Endothelial cell of umbilical vein (primary cell): ENCODE results near the gene CCDC7. TPM values are rescaled to one million over a fixed set of nuclear protein-coding genes. Genes with fewer than 3 reads are reported as not detected.

Experiments used
- BruUV-seq: library from RNA; stranded (reverse); fragments of 400-500 nt; replicated peaks from 2 replicates; lab custom pipeline; 2021; lab: Mats Ljungman, UMichigan
- CTCF ChIA-PET: fragments of 300-600, 350-600 bp; sonication (Branson Sonifier 250); formaldehyde crosslinking; loops from one replicate; lab custom pipeline; 2021; ENCODE audit warnings: antibody characterized with exemption, inconsistent platforms; lab: Charles Lee
- POLR2A ChIA-PET: fragments of 300-600, 350-600 bp; sonication (Branson Sonifier 250); formaldehyde crosslinking; loops from one replicate; lab custom pipeline; 2021; ENCODE audit warnings: antibody characterized with exemption, inconsistent platforms; lab: Charles Lee
- DNase-seq: peaks from one replicate; pipeline ENCODE4 v3.0.0-alpha.2; 2011; ENCODE audit warnings: low read depth, low spot score
- FAIRE-seq: peaks from 2 replicates; lab custom pipeline; 2011; peaks lifted over from hg19 to GRCh38; lab: Jason Lieb, UNC
- H2AFZ ChIP-seq: 2 replicates; pipeline ENCODE4 v1.6.0; 2012; ENCODE audit warnings: low read depth, low read length, control low read depth, inconsistent platforms
- H3K27ac ChIP-seq: 2 replicates; pipeline ENCODE4 v1.5.1; 2011; ENCODE audit warnings: low read depth, mild to moderate bottlenecking, control low read depth, low read length, moderate library complexity; ENCODE audit not compliant: insufficient read depth
- H3K27me3 ChIP-seq, 2 experiments: 2 replicates each; pipeline versions ENCODE4 v1.6.0 to v1.6.1; 2011; ENCODE audit warnings: low read length in 2 of 2, mixed read lengths in 1 of 2; ENCODE audit not compliant: control insufficient read depth in 2 of 2, insufficient read depth in 2 of 2
- H3K36me3 ChIP-seq, 2 experiments: 2 replicates in 1 of 2; 3 replicates in 1 of 2; pipeline ENCODE4 v1.5.1; 2011; ENCODE audit warnings: low read length in 2 of 2, mild to moderate bottlenecking in 1 of 2, moderate library complexity in 1 of 2; ENCODE audit not compliant: control insufficient read depth in 2 of 2, insufficient read depth in 2 of 2; ENCODE audit errors: extremely low read depth in 1 of 2
- H3K4me1 ChIP-seq: 3 replicates; pipeline ENCODE4 v1.5.1; 2011; ENCODE audit warnings: mild to moderate bottlenecking, low read length; ENCODE audit not compliant: control insufficient read depth, insufficient read depth; ENCODE audit errors: extremely low read depth
- H3K4me2 ChIP-seq: 2 replicates; pipeline ENCODE4 v1.6.1; 2011; ENCODE audit warnings: low read length, control low read depth, mixed read lengths; ENCODE audit not compliant: insufficient read depth
- H3K4me3 ChIP-seq, 3 experiments: fragments of 200-600 bp in 1 of 3; sonication (generic), shearing (Covaris generic) in 1 of 3; replicated peaks in 1 of 3; 2 replicates each; pipeline ENCODE4 v1.5.1; 2011 to 2016; ENCODE audit warnings: control low read depth in 3 of 3, low read length in 3 of 3, mild to moderate bottlenecking in 2 of 3, inconsistent platforms in 1 of 3, low read depth in 1 of 3, moderate library complexity in 1 of 3; ENCODE audit not compliant: insufficient read depth in 1 of 3
- H3K79me2 ChIP-seq: 2 replicates; pipeline ENCODE4 v1.6.0; 2012; ENCODE audit warnings: low read length, inconsistent platforms; ENCODE audit not compliant: control insufficient read depth, insufficient read depth
- H3K9ac ChIP-seq: replicated peaks from 2 replicates; pipeline ENCODE3; 2011; ENCODE audit warnings: low read length, control low read depth; ENCODE audit not compliant: insufficient read depth; ENCODE audit errors: extremely low read depth
- H3K9me1 ChIP-seq: replicated peaks from 3 replicates; pipeline ENCODE4 v1.6.0; 2011; ENCODE audit warnings: mild to moderate bottlenecking, low read length; ENCODE audit not compliant: control insufficient read depth, insufficient read depth; ENCODE audit errors: extremely low read depth
- H3K9me3 ChIP-seq: replicated peaks from 2 replicates; pipeline ENCODE4 v1.5.1; 2012; ENCODE audit warnings: low read length, inconsistent platforms; ENCODE audit not compliant: control insufficient read depth, insufficient read depth
- H4K20me1 ChIP-seq: replicated peaks from 2 replicates; pipeline ENCODE3; 2011; ENCODE audit warnings: mild to moderate bottlenecking, low read length; ENCODE audit not compliant: control insufficient read depth, insufficient read depth; ENCODE audit errors: extremely low read depth
- CTCF ChIP-seq, 2 donors: IDR thresholded peaks; 1 replicate in 1 of 2; 2 replicates in 1 of 2; pipeline ENCODE4 v1.5.1; 2011; ENCODE audit warnings: low read length in 2 of 2, mild to moderate bottlenecking in 2 of 2, moderate library complexity in 2 of 2, control low read depth in 1 of 2, inconsistent platforms in 1 of 2, low read depth in 1 of 2; ENCODE audit not compliant: insufficient read depth in 1 of 2; ENCODE audit errors: extremely low read depth in 1 of 2
- EZH2 ChIP-seq: IDR thresholded peaks from 2 replicates; pipeline ENCODE4 v1.6.1; 2012; ENCODE audit warnings: borderline replicate concordance, low read depth, mild to moderate bottlenecking, moderate library complexity, low read length, inconsistent platforms; ENCODE audit not compliant: severe bottlenecking
- FOS ChIP-seq: IDR thresholded peaks from 2 replicates; pipeline ENCODE4 v1.6.1; 2011; ENCODE audit warnings: mild to moderate bottlenecking, low read length, moderate library complexity, borderline replicate concordance; ENCODE audit not compliant: insufficient read depth
- GATA2 ChIP-seq: IDR thresholded peaks from 2 replicates; pipeline ENCODE4 v1.7.0; 2011; ENCODE audit warnings: low read depth, mild to moderate bottlenecking, moderate library complexity, mixed read lengths, low read length; ENCODE audit not compliant: insufficient read length, insufficient read depth
- JUN ChIP-seq: IDR thresholded peaks from 2 replicates; pipeline ENCODE4 v1.6.1; 2011; ENCODE audit warnings: borderline replicate concordance, low read depth; ENCODE audit not compliant: insufficient read length, insufficient read depth
- MYC ChIP-seq: IDR thresholded peaks from one replicate; pipeline ENCODE4 v1.6.1; 2011; ENCODE audit warnings: mild to moderate bottlenecking, low read depth, low read length
- POLR2A ChIP-seq: IDR thresholded peaks from 2 replicates; pipeline ENCODE4 v1.6.1; 2012; ENCODE audit warnings: low read depth, mild to moderate bottlenecking, control low read depth, low read length
- POLR2AphosphoS5 ChIP-seq: IDR thresholded peaks from 2 replicates; pipeline ENCODE4 v1.6.1; 2012; ENCODE audit warnings: low read depth, mild to moderate bottlenecking, control low read depth, low read length, moderate library complexity; ENCODE audit not compliant: insufficient read depth
- dilution Hi-C: fragments of 300-500 bp; cut with MboI; formaldehyde crosslinking; loops from one replicate; pipeline ENCODE4 v1.15.0; 2019; ENCODE audit warnings: low sequenced_read_pairs; ENCODE audit not compliant: extremely low pct_ligation_motif_present
- intact Hi-C: fragments of 100-400 bp; cut with micrococcal nuclease; formaldehyde crosslinking; loops from one replicate; pipeline ENCODE4 v1.10.0; 2022
- polyA plus RNA-seq, 4 experiments: library from polyadenylated mRNA; depleted of rRNA in 3 of 4; stranded (reverse) in 3 of 4; unstranded in 1 of 4; fragments of >200 nt; gene quantifications; 2 replicates each; pipeline versions ENCODE4 v1.2.1 to v1.2.3, GENCODE V29; 2011 to 2012; ENCODE audit warnings: missing spikeins in 1 of 4
- total RNA-seq: library from RNA; stranded (reverse); gene quantifications from 2 replicates; pipeline ENCODE4 v1.2.3, GENCODE V29; 2021
- TF ChIP-seq, protein P1 (sequence below): IDR thresholded peaks from 2 replicates; pipeline ENCODE4 v1.6.1; 2011; ENCODE audit not compliant: insufficient read depth, insufficient read length

The CCDC7 gene
- total and polyA plus RNA-seq, 2 donors (not counting 3 experiments of a cell fraction or from before 2014, with no cell fraction given): 0.35 to 8.2 TPM

DNA sequence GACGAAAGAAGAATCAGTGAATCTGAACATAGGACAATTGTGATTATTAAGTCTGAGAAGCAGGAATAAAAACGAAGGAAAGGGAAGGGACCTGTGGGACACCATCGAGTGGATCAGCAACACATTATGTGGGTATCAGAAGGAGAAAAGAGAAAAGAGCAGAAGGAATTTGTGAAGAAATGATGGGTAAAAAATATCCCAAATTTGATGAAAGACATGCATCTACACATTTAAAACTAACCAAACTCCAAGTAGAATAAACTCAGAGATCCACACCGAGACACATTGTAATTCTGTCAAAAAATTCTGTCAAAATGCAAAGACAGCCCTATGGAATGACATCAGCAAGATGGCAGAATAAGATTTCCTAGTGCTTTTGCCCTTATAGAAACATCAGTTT lies 341.0 kb downstream of the CCDC7 start:
- ChIA-PET POLR2A (no interaction called here), CTCF (interaction anchor here (1.4 kb wide), 1 partner anchor 222 kb away, joined by 6 read pairs; no protein-coding TSS in a partner anchor)
- H3K4me2 ChIP-seq: no peak overlapping the region
- TF ChIP-seq, protein P1, sequence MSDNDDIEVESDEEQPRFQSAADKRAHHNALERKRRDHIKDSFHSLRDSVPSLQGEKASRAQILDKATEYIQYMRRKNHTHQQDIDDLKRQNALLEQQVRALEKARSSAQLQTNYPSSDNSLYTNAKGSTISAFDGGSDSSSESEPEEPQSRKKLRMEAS: no peak
- TF ChIP-seq GATA2 (no peak), FOS (no peak), POLR2AphosphoS5 (no peak), POLR2A (no peak), MYC (no peak), JUN (no peak), CTCF (IDR thresholded peaks at IDR 0.05; ENCODE audit: extremely low read depth in 1 of 2, insufficient read depth in 1 of 2, low read depth in 1 of 2, low read length in 2 of 2) (no peak), EZH2 (no peak)
- no peak overlapping the region for H3K9ac ChIP-seq
- DNase-seq (no peak), FAIRE-seq (no peak)
- H3K9me3 ChIP-seq: no peaks in the 10 kb centered on the region
- BruUV-seq: no TSS peak
- no peaks in the 10 kb centered on the region for H4K20me1 ChIP-seq
- H3K79me2 ChIP-seq: no peaks in the 10 kb centered on the region
- intact Hi-C loops: no loop called here
- H3K4me3 ChIP-seq: no peak overlapping the region
- no peak overlapping the region for H2AFZ ChIP-seq
- dilution Hi-C loops: no loop called here
- no peaks in the 10 kb centered on the region for H3K9me1 ChIP-seq
- no peak overlapping the region for H3K27ac ChIP-seq
- no peaks in the 10 kb centered on the region for H3K27me3 ChIP-seq
- no peaks in the 10 kb centered on the region for H3K36me3 ChIP-seq
- no peaks in the 10 kb centered on the region for H3K4me1 ChIP-seq
